GM12878 (cell line): ENCODE results near the gene TRAPPC6A. TPM values are rescaled to one million over a fixed set of nuclear protein-coding genes. Genes with fewer than 3 reads are reported as not detected.

Source experiments
- ATAC-seq: fragments of 200-7000 bp; cut with Tn5 transposase; 3 replicates; pipeline ENCODE4 v1.9.1; 2020; ENCODE audit warnings: mild to moderate bottlenecking, moderate library complexity
- BruUV-seq: library from RNA; stranded (reverse); fragments of 400-500 nt; replicated peaks from 2 replicates; lab custom pipeline; 2021; lab: Mats Ljungman, UMichigan
- CTCF ChIA-PET: fragments of 300-600 bp; sonication (Branson Sonifier 250); formaldehyde crosslinking; extraction: SDS; loops from one replicate; lab custom pipeline; 2021; ENCODE audit warnings: inconsistent platforms; lab: Yijun Ruan, JAX
- POLR2A ChIA-PET: fragments of 350-600 bp; formaldehyde crosslinking; extraction: SDS; loops from one replicate; lab custom pipeline; 2021; ENCODE audit warnings: inconsistent platforms; lab: Charles Lee
- RAD21 ChIA-PET: fragments of 300-600 bp; sonication (Branson Sonifier 250); formaldehyde crosslinking; loops from one replicate; lab custom pipeline; 2023; ENCODE audit warnings: antibody characterized with exemption; ENCODE audit not compliant: unreplicated experiment; lab: Charles Lee
- SMC1A ChIA-PET: fragments of 300-600 bp; sonication (Branson Sonifier 250); formaldehyde crosslinking; loops from one replicate; lab custom pipeline; 2023; ENCODE audit not compliant: unreplicated experiment, uncharacterized antibody; lab: Charles Lee
- DNase-seq: peaks from one replicate; pipeline ENCODE4 v3.0.0-alpha.2; 2011; ENCODE audit warnings: low read depth, low spot score
- FAIRE-seq: peaks from 3 replicates; lab custom pipeline; 2011; peaks lifted over from hg19 to GRCh38; lab: Jason Lieb, UNC
- H2AFZ ChIP-seq: 2 replicates; pipeline ENCODE4 v1.6.0; 2011; ENCODE audit warnings: low read depth, low read length, control low read depth; ENCODE audit not compliant: control insufficient read depth
- H3K27ac ChIP-seq: 2 replicates; pipeline ENCODE4 v1.5.1; 2011; ENCODE audit warnings: control low read depth; ENCODE audit not compliant: control insufficient read depth, insufficient read depth
- H3K27me3 ChIP-seq, 2 experiments: replicated peaks in 1 of 2; 2 replicates each; pipeline versions ENCODE4 v1.6.0 to v1.6.1; 2011; ENCODE audit warnings: low read length in 1 of 2; ENCODE audit not compliant: control insufficient read depth in 2 of 2, insufficient read depth in 2 of 2
- H3K36me3 ChIP-seq, 2 experiments: 2 replicates each; pipeline ENCODE4 v1.5.1; 2011; ENCODE audit warnings: low read length in 1 of 2; ENCODE audit not compliant: control insufficient read depth in 2 of 2, insufficient read depth in 2 of 2
- H3K4me1 ChIP-seq: 2 replicates; pipeline ENCODE4 v1.6.1; 2011; ENCODE audit warnings: mild to moderate bottlenecking, low read length, moderate library complexity, mixed read lengths; ENCODE audit not compliant: control insufficient read depth, insufficient read depth
- H3K4me2 ChIP-seq: 2 replicates; pipeline ENCODE4 v1.6.0; 2011; ENCODE audit warnings: control low read depth; ENCODE audit not compliant: control insufficient read depth, insufficient read depth
- H3K4me3 ChIP-seq: fragments of 200-600 bp; sonication (generic); 2 replicates; pipeline ENCODE4 v1.5.1; 2016
- H3K79me2 ChIP-seq: 2 replicates; pipeline ENCODE4 v1.6.0; 2011; ENCODE audit warnings: low read length; ENCODE audit not compliant: control insufficient read depth, insufficient read depth
- H3K9ac ChIP-seq: 2 replicates; pipeline ENCODE4 v1.8.0; 2011; ENCODE audit warnings: low read length, control low read depth, mixed read lengths; ENCODE audit not compliant: control insufficient read depth, insufficient read depth
- H3K9me3 ChIP-seq: replicated peaks from 3 replicates; pipeline ENCODE4 v1.5.1; 2011; ENCODE audit warnings: mild to moderate bottlenecking, low read length; ENCODE audit not compliant: control insufficient read depth, insufficient read depth
- H4K20me1 ChIP-seq: 2 replicates; pipeline ENCODE4 v1.6.0; 2011; ENCODE audit not compliant: control insufficient read depth, insufficient read depth
- CBX3 ChIP-seq: fragments of 200-600 bp; sonication (generic); IDR thresholded peaks from 2 replicates; pipeline ENCODE4 v1.6.1; 2016; ENCODE audit warnings: low read depth, borderline replicate concordance
- CHD2 ChIP-seq: IDR thresholded peaks from 2 replicates; pipeline ENCODE4 v1.6.1; 2011; ENCODE audit warnings: low read depth, low read length, improper control_type of control experiment, borderline replicate concordance
- CREB1 ChIP-seq: IDR thresholded peaks from 2 replicates; pipeline ENCODE4 v1.6.1; 2012; ENCODE audit warnings: low read depth, mild to moderate bottlenecking, inconsistent platforms
- CUX1 ChIP-seq: IDR thresholded peaks from 2 replicates; pipeline ENCODE4 v1.6.1; 2012; ENCODE audit warnings: improper control_type of control experiment, low read depth, low read length; ENCODE audit not compliant: insufficient replicate concordance
- FOXK2 ChIP-seq: fragments of 450-650 bp; IDR thresholded peaks from 2 replicates; pipeline ENCODE4 v1.6.1; 2017; ENCODE audit warnings: mild to moderate bottlenecking, moderate library complexity
- HDGF ChIP-seq: fragments of 450-650 bp; IDR thresholded peaks from 2 replicates; pipeline ENCODE4 v1.6.1; 2016; ENCODE audit warnings: antibody characterized with exemption
- JUND ChIP-seq: IDR thresholded peaks from 2 replicates; pipeline ENCODE4 v1.6.1; 2012; ENCODE audit warnings: low read depth, mild to moderate bottlenecking, low read length, improper control_type of control experiment, moderate library complexity
- MEF2A ChIP-seq: IDR thresholded peaks from 2 replicates; pipeline ENCODE4 v1.6.1; 2011; ENCODE audit warnings: low read depth, mild to moderate bottlenecking, low read length, moderate library complexity; ENCODE audit not compliant: insufficient read depth
- NFYA ChIP-seq: IDR thresholded peaks from 2 replicates; pipeline ENCODE4 v1.6.1; 2011; ENCODE audit warnings: low read depth, mild to moderate bottlenecking, low read length, improper control_type of control experiment, borderline replicate concordance
- NFYB ChIP-seq: IDR thresholded peaks from 2 replicates; pipeline ENCODE4 v1.6.1; 2011; ENCODE audit warnings: low read depth, mild to moderate bottlenecking, low read length, improper control_type of control experiment, moderate library complexity; ENCODE audit not compliant: insufficient read depth
- NR2C1 ChIP-seq: fragments of 450-650 bp; IDR thresholded peaks from 2 replicates; pipeline ENCODE4 v1.6.1; 2017; ENCODE audit warnings: antibody characterized with exemption, mild to moderate bottlenecking, moderate library complexity
- RB1 ChIP-seq: fragments of 450-650 bp; formaldehyde crosslinking; IDR thresholded peaks from 2 replicates; pipeline ENCODE4 v1.6.1; 2017; ENCODE audit warnings: mild to moderate bottlenecking, borderline replicate concordance
- RUNX3 ChIP-seq: IDR thresholded peaks from 2 replicates; pipeline ENCODE4 v1.6.1; 2012; ENCODE audit warnings: low read length, inconsistent platforms
- SP1 ChIP-seq: IDR thresholded peaks from one replicate; pipeline ENCODE4 v1.6.1; 2011; ENCODE audit warnings: low read depth, low read length
- STAT1 ChIP-seq: fragments of 450-650 bp; conservative IDR thresholded peaks from 2 replicates; pipeline ENCODE4 v1.6.1; 2014; ENCODE audit warnings: antibody characterized with exemption, mild to moderate bottlenecking
- USF2 ChIP-seq: IDR thresholded peaks from 2 replicates; pipeline ENCODE4 v1.6.1; 2011; ENCODE audit warnings: low read depth, low read length, improper control_type of control experiment, borderline replicate concordance
- YY1 ChIP-seq: IDR thresholded peaks from 2 replicates; pipeline ENCODE4 v1.6.1; 2011; ENCODE audit warnings: low read depth, mild to moderate bottlenecking, low read length
- WGBS: methylation state at CpG from one replicate; pipeline ENCODE4 v1.1.6; 2016; ENCODE audit warnings: low lambda C conversion rate; ENCODE audit not compliant: insufficient replicate concordance, insufficient coverage; ENCODE audit errors: missing lambda C conversion rate; 5-methylcytosine and 5-hydroxymethylcytosine counted together
- in situ Hi-C: fragments of 300-500 bp; cut with MboI; formaldehyde crosslinking; loops from 9 replicates; pipeline ENCODE4 v1.14.3; 2018; ENCODE audit warnings: mixed read lengths
- intact Hi-C: fragments of 100-400 bp; cut with micrococcal nuclease; formaldehyde crosslinking; loops from one replicate; pipeline ENCODE4 v1.14.2; 2022; ENCODE audit not compliant: unreplicated experiment
- polyA plus RNA-seq, 11 experiments: library from polyadenylated mRNA; depleted of rRNA in 4 of 11; unstranded in 6 of 11; stranded (reverse) in 5 of 11; fragments of >200 nt; fragmentation: Nextera tagmentation in 4 of 11; fragmentation: Illumina TruSeq in 1 of 11; extraction: Ambion mirVana in 4 of 11; extraction: Trizol in 1 of 11; gene quantifications; 1 replicate in 1 of 11; 2 replicates in 10 of 11; pipeline versions ENCODE4 v1.2.1 to v1.2.3, GENCODE V29; 2011 to 2016; ENCODE audit warnings: inconsistent platforms in 2 of 11, missing spikeins in 2 of 11, low read depth in 1 of 11
- total RNA-seq, 4 experiments: library from RNA; depleted of rRNA in 3 of 4; stranded (reverse); fragments of >200 nt in 3 of 4; fragmentation: Illumina TruSeq in 1 of 4; extraction: Trizol in 1 of 4; gene quantifications; 2 replicates each; pipeline versions ENCODE4 v1.2.1 to v1.2.3, GENCODE V29; 2013 to 2021
- TF ChIP-seq, protein P1 (sequence below): fragments of 450-650 bp; IDR thresholded peaks from 2 replicates; pipeline ENCODE4 v1.6.1; 2017; ENCODE audit warnings: borderline replicate concordance

The TRAPPC6A gene
- total and polyA plus RNA-seq, 10 of the 15 experiments (the other 5 are each of a cell fraction or from before 2014, with no cell fraction given), result 1.8 to 83.9 (median 35.8) TPM

DNA sequence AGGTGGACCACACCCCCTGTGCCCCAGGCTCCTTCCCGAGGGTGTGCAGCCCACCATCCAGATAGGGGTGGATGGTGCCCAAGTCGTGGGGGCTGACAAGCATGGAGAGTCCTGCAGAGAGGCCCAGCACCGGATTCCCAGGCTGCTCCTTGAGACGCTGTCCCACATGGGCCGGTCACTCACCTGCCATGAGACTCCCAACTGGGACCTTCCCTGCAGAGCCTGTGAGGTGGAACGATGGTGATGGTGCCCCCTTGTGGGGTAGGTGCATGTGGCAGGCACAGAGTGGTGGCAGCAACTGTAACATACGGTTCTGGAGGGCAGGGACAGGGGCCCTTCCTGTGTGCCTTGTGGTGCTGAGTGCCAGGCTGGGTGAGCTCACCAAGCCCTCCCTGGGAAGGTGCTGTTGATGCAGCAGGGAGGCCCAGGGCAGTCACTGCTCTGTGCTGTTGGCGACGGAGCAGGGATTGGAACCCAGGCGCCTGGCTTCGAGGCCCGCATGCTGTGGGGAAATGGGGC lies 52.0 kb downstream of the TRAPPC6A start:
- in situ Hi-C loops (no loop called here), intact Hi-C loops (loop anchor here (2.0 kb wide), 1 partner anchor 33 kb away; the partner anchor contains the start of gene PPP1R37)
- ChIA-PET CTCF (interaction anchor here (0.5 to 4.5 kb wide), 24 partner anchors 8 to 222 kb away, joined by 3 to 39 read pairs (median 5); partner anchors contain the start of genes BLOC1S3, GEMIN7, PPP1R37 and TRAPPC6A), RAD21 (interaction anchor here (0.7 to 2.7 kb wide), 8 partner anchors 11 to 75 kb away, joined by 3 to 12 read pairs (median 4); no protein-coding TSS in a partner anchor), SMC1A (interaction anchor here (0.9 to 4.6 kb wide), 10 partner anchors 10 to 138 kb away, joined by 3 to 39 read pairs (median 4); partner anchors contain the start of gene PPP1R37), POLR2A (interaction anchor here (0.8 to 1.4 kb wide), 4 partner anchors 9 to 66 kb away, joined by 3 to 5 read pairs (median 4); no protein-coding TSS in a partner anchor)
- no peaks in the 10 kb centered on the region for H4K20me1 ChIP-seq
- WGBS, result 49% methylated on average over 12 of the region's 12 CpGs
- no peak for DNase-seq
- ATAC-seq, result peak; percentile 95
- no peak overlapping the region for H3K9ac ChIP-seq
- BruUV-seq, result no TSS peak
- no peak overlapping the region for H3K27ac ChIP-seq
- no peaks in the 10 kb centered on the region for H3K9me3 ChIP-seq
- peaks cover 35% of the 10 kb centered on the region for H3K79me2 ChIP-seq
- H3K27me3 ChIP-seq, result no peaks in the 10 kb centered on the region
- peaks cover 0 to 11% of the 10 kb centered on the region in 2 experiments; a peak in 3 of 4 replicates for H3K36me3 ChIP-seq
- H3K4me3 ChIP-seq, result no peak overlapping the region
- peaks cover 21% of the 10 kb centered on the region for H3K4me1 ChIP-seq
- no peak overlapping the region for H2AFZ ChIP-seq
- no peak overlapping the region for H3K4me2 ChIP-seq
- peak; percentile 89 for FAIRE-seq
- TF ChIP-seq, protein P1, sequence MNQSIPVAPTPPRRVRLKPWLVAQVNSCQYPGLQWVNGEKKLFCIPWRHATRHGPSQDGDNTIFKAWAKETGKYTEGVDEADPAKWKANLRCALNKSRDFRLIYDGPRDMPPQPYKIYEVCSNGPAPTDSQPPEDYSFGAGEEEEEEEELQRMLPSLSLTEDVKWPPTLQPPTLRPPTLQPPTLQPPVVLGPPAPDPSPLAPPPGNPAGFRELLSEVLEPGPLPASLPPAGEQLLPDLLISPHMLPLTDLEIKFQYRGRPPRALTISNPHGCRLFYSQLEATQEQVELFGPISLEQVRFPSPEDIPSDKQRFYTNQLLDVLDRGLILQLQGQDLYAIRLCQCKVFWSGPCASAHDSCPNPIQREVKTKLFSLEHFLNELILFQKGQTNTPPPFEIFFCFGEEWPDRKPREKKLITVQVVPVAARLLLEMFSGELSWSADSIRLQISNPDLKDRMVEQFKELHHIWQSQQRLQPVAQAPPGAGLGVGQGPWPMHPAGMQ, result no peak
- TF ChIP-seq NFYA, result no peak
- TF ChIP-seq NFYB, result no peak
- TF ChIP-seq YY1, result 0 out of 2 replicates have a peak, but pooled peaks have one; percentile 56
- TF ChIP-seq NR2C1, result no peak
- no peak for TF ChIP-seq FOXK2
- no peak for TF ChIP-seq CUX1
- TF ChIP-seq RB1, result no peak
- TF ChIP-seq HDGF, result peak; percentile 91; the same call in 1 of the 2 replicates
- TF ChIP-seq STAT1, result no peak
- TF ChIP-seq CBX3, result no peak
- no peak for TF ChIP-seq RUNX3
- no peak for TF ChIP-seq USF2
- TF ChIP-seq MEF2A, result no peak
- no peak for TF ChIP-seq JUND
- no peak for TF ChIP-seq CHD2
- peak; percentile 21 for TF ChIP-seq SP1
- no peak for TF ChIP-seq CREB1
